Measurements from ENCODE around the gene KIF13A.

KIF13A gene

GRCh38 chr6:17974570-17975368 lies 12.7 kb downstream of the KIF13A start:
- Histone ChIP-seq H3K27ac (ENCODE audit: poor library complexity, severe bottlenecking) (no peak overlapping the region), H3K36me3 (ENCODE audit: low read depth) (peaks cover 15% of the 10 kb centered on the region), H3K4me3 (ENCODE audit: severe bottlenecking) (no peak overlapping the region), H3K27me3 (ENCODE audit: insufficient read depth, poor library complexity, severe bottlenecking) (no peaks in the 10 kb centered on the region), H3K9me3 (ENCODE audit: severe bottlenecking) (no peaks in the 10 kb centered on the region), H3K4me1 (ENCODE audit: insufficient read depth, poor library complexity, severe bottlenecking) (peaks cover 21% of the 10 kb centered on the region)
- DNase-seq (ENCODE audit: low spot score) (no peak), ATAC-seq (ENCODE audit: low read depth) (no peak)
- TF ChIP-seq CTCF (IDR thresholded peaks at IDR 0.05; ENCODE audit: poor library complexity, severe bottlenecking) = no peak

- peak overlapping the region; percentile 67 for H3K27ac ChIP-seq (ENCODE audit: poor library complexity, severe bottlenecking)
- no peaks in the 10 kb centered on the region for H3K27me3 ChIP-seq (ENCODE audit: insufficient read depth, poor library complexity, severe bottlenecking)
These were observed 14.3 kb downstream of the KIF13A start for GRCh38 chr6:17972978-17973622.

GRCh38 chr6:17972074-17972952 lies 15.1 kb downstream of the KIF13A start:
- no peak overlapping the region for H3K4me3 ChIP-seq (ENCODE audit: severe bottlenecking)
- H3K27me3 ChIP-seq (ENCODE audit: insufficient read depth, poor library complexity, severe bottlenecking) = no peaks in the 10 kb centered on the region
- ATAC-seq (ENCODE audit: low read depth) (no peak), DNase-seq (ENCODE audit: low spot score) (no peak)
- H3K36me3 ChIP-seq (ENCODE audit: low read depth) = peaks cover 2% of the 10 kb centered on the region
- no peak for TF ChIP-seq CTCF (IDR thresholded peaks at IDR 0.05; ENCODE audit: poor library complexity, severe bottlenecking)
- peaks cover 27% of the 10 kb centered on the region for H3K4me1 ChIP-seq (ENCODE audit: insufficient read depth, poor library complexity, severe bottlenecking)
- H3K9me3 ChIP-seq (ENCODE audit: severe bottlenecking) = no peaks in the 10 kb centered on the region
- peak overlapping the region; percentile 67 for H3K27ac ChIP-seq (ENCODE audit: poor library complexity, severe bottlenecking)

More at GRCh38 chr6:17972978-17973622, 14.3 kb downstream of the KIF13A start:
- no peak overlapping the region for H3K4me3 ChIP-seq (ENCODE audit: severe bottlenecking)
- no peak for TF ChIP-seq CTCF (IDR thresholded peaks at IDR 0.05; ENCODE audit: poor library complexity, severe bottlenecking)
- DNase-seq (ENCODE audit: low spot score) (no peak), ATAC-seq (ENCODE audit: low read depth) (no peak)
- H3K9me3 ChIP-seq (ENCODE audit: severe bottlenecking) = no peaks in the 10 kb centered on the region
- H3K36me3 ChIP-seq (ENCODE audit: low read depth) = peaks cover 8% of the 10 kb centered on the region
- H3K4me1 ChIP-seq (ENCODE audit: insufficient read depth, poor library complexity, severe bottlenecking) = peaks cover 27% of the 10 kb centered on the region

- no peak overlapping the region for H3K4me3 ChIP-seq (ENCODE audit: severe bottlenecking)
- H3K9me3 ChIP-seq (ENCODE audit: severe bottlenecking) = no peaks in the 10 kb centered on the region
- H3K27me3 ChIP-seq (ENCODE audit: insufficient read depth, poor library complexity, severe bottlenecking) = no peaks in the 10 kb centered on the region
- no peak for DNase-seq (ENCODE audit: low spot score)
- TF ChIP-seq CTCF (IDR thresholded peaks at IDR 0.05; ENCODE audit: poor library complexity, severe bottlenecking) = no peak
- H3K4me1 ChIP-seq (ENCODE audit: insufficient read depth, poor library complexity, severe bottlenecking) = peaks cover 27% of the 10 kb centered on the region
- ATAC-seq (ENCODE audit: low read depth) = peak; percentile 77
- no peaks in the 10 kb centered on the region for H3K36me3 ChIP-seq (ENCODE audit: low read depth)
- peak overlapping the region; percentile 67 for H3K27ac ChIP-seq (ENCODE audit: poor library complexity, severe bottlenecking)
These were observed 16.0 kb downstream of the KIF13A start for GRCh38 chr6:17971128-17972073.
